HG02870 (cell line): ENCODE results near the gene SCN2B.

Experiments
- ATAC-seq: cut with Tn5 transposase; IDR thresholded peaks from one replicate; pipeline ENCODE4 v1.9.1; 2021; ENCODE audit warnings: mild to moderate bottlenecking, moderate library complexity; ENCODE audit not compliant: unreplicated experiment

SCN2B gene

DNA sequence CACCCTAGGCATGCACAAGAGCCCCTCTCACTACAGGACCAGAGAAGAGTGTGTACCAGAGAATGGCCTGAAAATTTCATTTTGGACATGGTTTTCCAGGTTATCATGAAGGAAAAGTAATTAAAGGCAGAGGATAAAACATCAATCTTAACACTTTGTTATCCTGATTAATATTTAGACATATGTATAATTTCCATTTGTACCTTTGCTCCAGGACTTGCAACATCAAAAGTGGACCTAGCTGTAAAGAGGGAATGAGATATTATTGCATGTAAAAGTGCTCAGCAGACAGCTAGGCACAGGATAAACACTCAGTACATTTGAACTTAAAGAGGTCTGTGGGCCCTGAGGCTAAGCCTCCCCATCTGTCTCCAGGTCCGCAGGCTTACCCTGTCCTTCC lies 21.8 kb downstream of the SCN2B start:
- ATAC-seq, result no peak

- no peak for ATAC-seq
These were observed 22.5 kb downstream of the SCN2B start for GRCh38 chr11:118153976-118154375.

DNA sequence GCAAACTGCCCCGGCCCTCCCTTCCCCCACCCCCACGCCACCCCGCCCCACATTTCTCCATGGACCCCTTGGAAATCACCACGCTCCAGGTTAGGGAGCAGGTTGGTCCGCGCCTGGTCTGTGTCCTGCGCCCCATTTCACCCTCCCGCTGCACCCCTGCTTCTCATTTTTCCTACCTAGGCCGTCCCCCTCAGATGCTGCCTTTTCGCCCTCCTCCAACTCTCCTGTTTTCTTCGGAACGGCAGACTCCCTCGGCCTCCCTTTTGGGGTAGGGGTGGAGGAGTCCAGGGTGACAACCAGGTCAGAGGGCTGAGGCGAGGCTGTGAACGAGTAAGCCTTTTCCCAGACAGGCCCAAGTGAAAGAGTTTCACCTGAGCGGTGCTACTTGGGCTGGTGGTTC lies 22.9 kb downstream of the SCN2B start:
- ATAC-seq, result no peak

DNA sequence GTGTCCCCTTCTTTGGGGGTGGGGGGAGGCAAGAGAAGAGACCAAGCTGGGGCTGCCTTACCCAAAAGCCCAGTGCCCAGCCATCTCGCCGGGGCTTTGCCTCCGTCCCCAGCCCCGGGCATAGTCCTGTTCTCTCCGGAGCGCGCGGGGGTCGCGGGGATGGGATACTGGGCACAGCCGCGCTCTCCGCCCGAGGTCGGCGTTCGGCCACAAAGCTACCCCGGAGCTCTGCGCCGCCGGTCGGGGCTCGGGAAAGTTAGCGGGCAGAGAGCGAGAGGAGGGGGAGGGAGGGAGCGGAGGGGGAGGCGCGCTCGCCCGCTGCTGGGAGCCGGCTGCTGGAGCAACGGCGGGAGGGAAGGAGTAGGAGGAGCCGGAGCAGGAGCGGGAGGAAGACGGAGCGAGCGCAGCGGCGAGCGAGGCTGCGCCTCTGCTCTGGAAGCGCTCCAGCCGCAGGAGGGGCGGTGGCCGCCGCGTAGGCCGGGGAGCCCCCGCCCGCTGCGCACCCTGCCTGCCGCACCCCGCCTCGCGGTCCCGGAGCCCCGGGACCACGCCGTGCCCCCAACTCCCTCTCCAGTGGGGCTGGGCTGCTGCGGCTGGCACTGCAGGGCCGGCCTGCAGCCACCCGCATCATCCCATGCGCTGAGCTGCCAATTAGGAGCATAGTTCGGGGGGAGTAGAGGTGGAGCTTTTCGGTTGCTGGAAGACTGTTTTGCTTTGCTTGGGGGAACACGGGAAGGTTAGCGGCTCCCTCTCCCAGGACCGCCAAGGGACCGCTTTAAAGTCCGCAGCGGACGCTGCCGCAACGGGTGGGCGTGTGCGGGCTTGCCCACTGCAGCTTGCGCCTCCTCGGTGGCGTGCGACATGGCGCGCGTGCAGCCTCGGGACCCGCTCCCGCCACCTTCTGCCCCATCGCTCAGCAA lies 23.6 kb downstream of the SCN2B start, which contains the start of gene SCN4B:
Gene SCN4B, minus strand, starts transcription at position 272 of the 920 bp plus-strand sequence. Its CDS starts 150 bp downstream, at position 122.
- ATAC-seq, result no peak

DNA sequence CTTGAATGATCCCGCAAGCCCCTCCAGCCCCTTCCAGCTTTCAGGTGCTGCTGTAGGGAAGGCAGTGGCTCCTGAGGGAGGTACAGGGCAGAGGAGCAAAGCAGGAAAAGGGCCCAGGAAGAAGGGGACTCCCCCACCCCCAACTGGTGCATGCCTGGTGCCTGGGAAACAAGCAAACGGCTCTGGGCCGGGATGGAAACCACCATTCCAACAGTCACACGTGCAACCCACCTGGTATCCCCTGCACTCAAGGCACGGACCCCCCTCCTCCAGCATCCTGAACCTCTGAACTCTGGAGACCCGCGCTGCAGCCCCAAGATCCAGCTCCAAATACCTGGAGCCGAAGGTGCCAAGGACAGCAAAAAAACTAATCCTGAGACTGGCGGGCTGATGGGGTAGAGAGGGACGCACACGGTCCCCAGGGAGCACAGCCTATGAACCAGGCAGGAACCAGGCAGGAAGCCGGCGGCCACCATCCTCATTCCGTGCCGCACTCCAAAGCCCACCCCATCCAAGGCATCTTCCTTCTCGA lies 24.4 kb downstream of the SCN2B start:
- no peak for ATAC-seq

GRCh38 chr11:118151431-118151830 lies 25.0 kb downstream of the SCN2B start:
- no peak for ATAC-seq

DNA sequence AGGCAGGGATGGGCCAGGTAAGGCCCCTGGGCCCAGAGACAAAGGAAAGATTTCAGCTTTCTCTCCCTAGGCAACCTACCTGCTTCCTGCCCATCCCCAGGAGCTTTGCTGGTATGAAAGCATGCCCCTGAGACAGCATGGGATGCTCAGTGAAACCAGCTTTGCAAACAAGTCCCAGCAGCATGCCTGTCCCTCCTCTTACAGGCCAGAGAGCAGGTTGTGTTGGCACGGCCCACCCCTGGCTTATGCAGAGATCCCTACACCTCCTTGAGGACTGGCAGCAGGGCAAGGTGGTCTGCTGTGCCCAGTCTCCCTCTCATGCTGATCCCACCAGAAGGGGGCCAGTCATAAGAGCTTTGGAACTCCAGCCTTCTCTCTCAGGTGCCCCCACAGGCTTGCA lies 26.9 kb downstream of the SCN2B start:
- ATAC-seq, result no peak

DNA sequence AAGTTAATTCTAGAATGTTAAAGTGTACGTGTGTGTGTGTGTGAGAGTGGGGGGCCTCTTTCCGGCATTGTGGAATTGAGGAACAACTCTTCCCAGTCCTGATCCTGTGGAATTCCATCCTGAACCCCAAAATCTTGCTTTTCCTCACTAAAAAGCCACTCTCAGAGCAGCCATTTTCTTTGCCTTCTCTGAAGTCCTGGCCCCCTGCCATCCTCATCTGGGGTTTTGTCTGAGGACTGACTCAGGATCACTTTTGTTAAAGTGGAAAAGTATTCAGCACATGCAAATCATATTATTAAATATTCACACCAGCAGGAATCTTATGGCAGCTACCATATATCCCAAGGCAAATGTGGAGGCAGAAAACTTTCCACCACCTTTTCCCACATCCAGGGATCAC lies 27.6 kb downstream of the SCN2B start:
- ATAC-seq, result no peak

- no peak for ATAC-seq
These were observed 28.2 kb downstream of the SCN2B start for GRCh38 chr11:118148240-118148639.

DNA sequence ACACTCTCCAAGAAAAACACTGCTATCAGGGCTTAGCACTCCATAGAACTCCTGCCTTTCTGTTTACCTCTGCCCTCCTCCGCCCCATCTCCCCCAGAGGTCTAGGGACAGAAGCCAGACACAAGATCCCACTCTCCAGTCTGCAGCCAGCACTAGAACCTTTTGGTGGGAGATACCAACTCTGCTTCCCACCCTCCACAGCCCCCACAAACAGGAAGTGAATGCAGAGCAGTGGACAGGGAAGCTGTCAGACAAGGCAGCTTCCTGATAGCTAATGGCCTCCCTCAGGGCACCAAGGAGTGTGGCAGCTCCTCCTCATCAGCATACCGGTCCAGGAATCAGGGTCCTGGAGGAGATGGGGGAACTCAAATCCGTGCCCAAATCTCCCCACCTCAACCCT lies 28.9 kb downstream of the SCN2B start:
- no peak for ATAC-seq

- ATAC-seq, result no peak
These were observed 29.9 kb downstream of the SCN2B start for GRCh38 chr11:118146554-118146953.

DNA sequence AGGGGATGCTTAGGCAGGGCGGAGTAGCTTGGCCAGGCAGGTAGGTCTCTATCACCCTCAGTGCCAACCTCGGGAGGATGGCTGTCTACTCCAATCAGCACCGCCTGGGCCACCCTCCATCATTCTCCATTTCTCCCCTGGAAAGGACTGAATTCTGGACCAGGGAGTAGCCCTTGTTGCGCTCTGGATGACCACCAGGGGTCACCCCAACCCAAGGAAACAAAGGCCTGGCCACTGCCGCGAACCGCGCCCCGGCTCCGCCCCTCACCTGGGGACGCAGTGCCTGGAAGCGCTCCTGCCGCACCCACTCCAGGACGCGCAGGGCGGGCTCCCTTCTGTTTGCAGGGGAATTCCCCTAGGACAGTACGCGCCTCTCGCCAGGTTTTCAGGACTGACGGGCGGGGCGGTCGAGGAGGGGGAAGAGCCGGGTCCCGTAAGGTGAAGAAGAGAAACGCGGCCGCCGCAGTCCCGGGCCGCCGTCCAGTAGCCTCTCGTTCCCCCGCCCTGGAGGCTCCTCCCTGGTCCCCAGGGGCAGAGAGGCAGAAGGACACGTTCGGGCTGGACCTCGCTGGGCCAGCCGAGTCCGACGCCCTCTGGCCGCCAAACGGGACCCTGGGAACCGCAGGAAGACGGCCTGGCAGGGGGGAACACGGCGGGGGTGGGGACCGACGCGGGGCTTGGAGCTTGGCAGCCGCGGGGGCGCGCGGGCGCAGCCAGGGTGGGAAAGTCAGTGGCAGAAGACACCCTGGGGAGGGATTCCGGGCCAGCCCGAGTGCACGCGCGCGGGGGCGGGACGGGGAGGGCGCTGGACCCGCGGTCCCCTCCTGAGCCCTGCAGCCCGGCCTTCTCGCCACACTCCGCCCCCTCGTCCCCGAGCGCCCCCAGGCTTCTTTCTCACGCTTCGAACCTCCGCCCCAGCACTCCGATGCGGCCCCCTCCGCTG lies 30.9 kb downstream of the SCN2B start:
- peak; percentile 66 for ATAC-seq

GRCh38 chr11:118144301-118145268 lies 31.9 kb downstream of the SCN2B start:
- no peak for ATAC-seq

DNA sequence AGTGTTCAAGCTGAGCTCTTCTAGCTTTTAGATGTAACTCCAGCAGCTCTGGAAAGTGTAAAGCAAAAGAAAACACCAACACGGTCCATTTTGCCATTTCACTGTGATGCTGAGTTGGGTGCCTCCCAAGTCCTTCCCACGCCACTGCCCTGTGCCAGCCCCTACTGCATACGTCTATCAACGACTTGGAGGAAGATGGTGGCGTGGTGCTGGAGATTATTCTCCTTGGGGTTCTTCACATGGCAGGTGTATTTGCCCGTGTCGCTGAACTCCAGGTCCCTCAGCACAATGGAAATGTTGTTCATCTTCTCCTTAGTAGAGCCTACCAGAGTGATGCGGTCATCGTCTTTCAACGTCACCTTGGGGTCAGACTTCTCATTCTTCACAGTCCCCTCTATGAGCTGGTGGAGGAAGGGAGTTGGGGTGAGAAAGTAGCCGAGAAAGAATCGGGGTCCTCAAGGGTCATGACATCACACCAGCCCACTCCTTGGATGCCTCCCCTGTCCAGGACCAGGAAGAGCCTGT lies 32.7 kb downstream of the SCN2B start:
- ATAC-seq, result no peak

DNA sequence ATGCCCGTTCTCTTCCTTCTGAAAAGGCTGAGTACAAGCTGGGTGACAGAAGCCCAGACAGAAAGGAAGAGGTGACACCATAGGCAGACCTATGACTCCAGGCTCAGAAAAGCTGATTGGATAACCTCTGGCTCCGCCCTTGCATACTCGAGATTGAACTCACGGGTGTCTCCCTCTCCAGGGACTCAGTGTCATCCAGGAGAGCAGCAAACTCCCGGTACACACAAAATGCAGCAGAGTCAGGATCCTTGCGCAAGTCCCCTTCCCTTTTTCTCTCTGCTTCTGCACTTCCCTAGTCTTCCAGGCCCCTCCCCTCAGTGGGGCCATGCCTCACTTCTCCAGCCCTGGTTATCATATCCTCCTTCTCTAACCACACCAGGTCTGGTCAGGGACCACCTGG lies 33.6 kb downstream of the SCN2B start:
- ATAC-seq, result no peak

DNA sequence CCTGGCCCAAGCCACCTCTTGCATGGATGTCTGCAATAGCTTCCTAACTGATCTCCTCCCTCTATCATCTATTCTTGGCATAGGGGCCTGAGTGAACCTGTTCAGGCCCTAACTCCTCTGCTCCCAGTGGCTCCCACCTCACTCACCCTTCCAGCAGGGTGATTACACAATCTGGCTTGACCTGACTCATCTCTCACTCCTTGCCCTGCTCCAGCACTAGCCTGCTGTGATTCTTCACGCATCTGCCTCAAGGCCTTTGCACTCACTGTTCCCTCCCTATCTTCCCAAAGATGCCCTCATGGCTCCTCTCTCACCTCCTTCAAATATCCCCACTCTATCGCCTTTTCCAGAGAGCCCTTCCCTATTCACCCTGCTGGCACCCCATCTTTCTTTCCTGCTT lies 34.4 kb downstream of the SCN2B start:
- no peak for ATAC-seq

GRCh38 chr11:118139578-118139977 lies 36.9 kb downstream of the SCN2B start:
- ATAC-seq, result no peak

DNA sequence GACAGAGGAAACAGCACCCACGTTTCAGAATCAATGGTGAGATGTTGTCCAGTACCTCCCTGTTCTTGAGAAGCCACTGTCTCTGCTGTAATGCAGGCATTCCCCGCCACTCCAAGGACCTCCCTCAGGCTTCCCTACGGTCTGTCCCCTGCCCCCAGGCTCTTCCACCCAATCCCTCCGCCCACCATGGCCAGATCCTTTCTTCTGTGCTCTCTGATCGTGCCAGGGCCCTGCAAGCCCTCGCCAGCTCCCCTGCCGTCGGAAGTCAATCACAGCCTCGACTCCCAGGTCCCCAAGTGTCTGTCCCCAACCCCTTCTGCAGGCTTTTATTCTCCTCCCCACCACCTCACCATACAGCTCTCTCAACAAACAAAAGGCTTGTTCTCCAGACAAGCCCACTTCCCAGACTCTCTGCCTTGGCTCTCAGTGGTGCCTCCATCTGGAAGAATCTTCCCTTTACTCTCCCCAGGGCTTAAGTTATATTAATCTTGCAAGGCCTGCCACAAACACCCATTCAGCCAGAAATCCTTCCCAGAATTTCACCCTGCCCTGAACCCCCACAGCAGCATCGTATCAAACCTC lies 37.5 kb downstream of the SCN2B start:
- ATAC-seq, result no peak

- ATAC-seq, result no peak
These were observed 39.6 kb downstream of the SCN2B start for GRCh38 chr11:118136801-118137200.

DNA sequence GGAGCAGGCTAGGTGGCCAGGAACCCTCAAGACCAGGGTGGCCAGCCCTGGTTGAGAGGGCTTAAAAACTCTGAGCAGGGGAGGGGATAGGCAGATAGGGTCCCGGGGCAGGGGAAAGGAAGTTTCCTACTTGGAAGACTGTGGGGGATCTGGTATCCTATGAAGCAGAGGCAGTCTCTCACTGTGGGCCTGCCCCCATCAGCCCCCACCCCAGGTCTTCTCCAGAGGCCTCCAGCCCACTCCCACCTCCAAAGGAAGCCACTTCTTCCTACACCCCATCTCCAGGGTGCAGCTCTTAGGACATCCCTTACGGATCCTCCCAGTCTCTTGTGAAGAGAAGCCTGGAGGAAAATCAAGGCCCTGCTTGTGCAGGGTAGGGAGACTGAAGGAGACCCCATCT lies 40.1 kb downstream of the SCN2B start:
- ATAC-seq, result no peak
